GM10266 (cell line): ENCODE measurements around the gene FAM32A.

Experiments
- DNase-seq: peaks from one replicate; pipeline ENCODE4 v3.0.0; 2012; ENCODE audit errors: extremely low spot score
- CTCF ChIP-seq: IDR thresholded peaks from 2 replicates; pipeline ENCODE4 v1.5.1; 2012; ENCODE audit warnings: mild to moderate bottlenecking, low read depth; ENCODE audit not compliant: control insufficient read depth, insufficient read depth; ENCODE audit errors: missing control alignments

FAM32A gene

GRCh38 chr19:16225279-16226183 is 40.3 kb downstream of the FAM32A start:
- TF ChIP-seq CTCF = no peak
- DNase-seq = no peak

GRCh38 chr19:16226184-16226591 is 41.0 kb downstream of the FAM32A start:
- DNase-seq = no peak

DNA sequence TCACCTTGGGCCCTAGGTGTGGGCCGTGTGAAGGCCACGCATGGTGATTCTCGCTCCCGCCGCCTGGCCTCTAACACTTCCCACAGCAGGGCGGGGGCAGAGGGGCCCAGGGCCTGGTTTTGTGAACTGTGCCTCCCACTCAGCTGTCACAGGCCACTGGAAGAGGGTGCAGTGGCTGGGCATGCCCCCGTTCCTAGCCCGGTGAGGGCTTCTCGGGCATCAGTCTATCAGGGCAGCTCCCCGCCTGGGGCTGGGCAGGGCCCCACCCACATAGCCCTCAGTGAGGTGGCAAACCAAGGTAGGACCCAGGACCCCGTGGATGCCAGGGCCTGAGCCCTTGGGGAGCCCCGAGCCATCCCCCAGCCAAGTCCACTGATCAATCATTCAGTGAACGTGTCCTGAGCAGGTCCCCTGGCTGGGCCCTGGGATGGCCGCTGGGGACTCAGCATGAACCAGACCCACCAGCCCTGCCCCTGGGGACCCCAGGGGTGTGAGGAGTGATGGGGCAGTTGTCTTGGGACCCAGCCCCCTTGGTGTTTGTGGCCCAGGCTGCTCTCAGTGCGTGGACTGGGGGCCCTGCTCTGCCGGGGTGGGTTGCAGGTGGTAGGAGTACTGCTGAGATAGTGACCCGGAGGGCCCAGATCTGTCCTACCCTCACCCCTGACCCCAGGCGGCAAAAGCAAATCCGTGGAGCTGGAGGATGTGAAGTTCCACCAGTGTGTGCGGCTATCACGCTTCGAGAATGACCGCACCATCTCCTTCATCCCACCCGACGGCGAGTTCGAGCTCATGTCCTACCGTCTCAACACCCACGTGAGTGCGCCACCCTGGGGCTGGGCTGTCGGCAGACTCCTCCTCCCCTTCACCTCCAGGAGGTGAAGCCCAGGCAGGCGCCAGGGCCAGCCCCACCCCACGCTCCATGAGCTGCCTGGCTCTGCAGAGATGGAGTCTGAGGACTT is 41.9 kb downstream of the FAM32A start:
- no peak for TF ChIP-seq CTCF

More at GRCh38 chr19:16226184-16226591, 41.0 kb downstream of the FAM32A start:
- no peak for TF ChIP-seq CTCF

DNA sequence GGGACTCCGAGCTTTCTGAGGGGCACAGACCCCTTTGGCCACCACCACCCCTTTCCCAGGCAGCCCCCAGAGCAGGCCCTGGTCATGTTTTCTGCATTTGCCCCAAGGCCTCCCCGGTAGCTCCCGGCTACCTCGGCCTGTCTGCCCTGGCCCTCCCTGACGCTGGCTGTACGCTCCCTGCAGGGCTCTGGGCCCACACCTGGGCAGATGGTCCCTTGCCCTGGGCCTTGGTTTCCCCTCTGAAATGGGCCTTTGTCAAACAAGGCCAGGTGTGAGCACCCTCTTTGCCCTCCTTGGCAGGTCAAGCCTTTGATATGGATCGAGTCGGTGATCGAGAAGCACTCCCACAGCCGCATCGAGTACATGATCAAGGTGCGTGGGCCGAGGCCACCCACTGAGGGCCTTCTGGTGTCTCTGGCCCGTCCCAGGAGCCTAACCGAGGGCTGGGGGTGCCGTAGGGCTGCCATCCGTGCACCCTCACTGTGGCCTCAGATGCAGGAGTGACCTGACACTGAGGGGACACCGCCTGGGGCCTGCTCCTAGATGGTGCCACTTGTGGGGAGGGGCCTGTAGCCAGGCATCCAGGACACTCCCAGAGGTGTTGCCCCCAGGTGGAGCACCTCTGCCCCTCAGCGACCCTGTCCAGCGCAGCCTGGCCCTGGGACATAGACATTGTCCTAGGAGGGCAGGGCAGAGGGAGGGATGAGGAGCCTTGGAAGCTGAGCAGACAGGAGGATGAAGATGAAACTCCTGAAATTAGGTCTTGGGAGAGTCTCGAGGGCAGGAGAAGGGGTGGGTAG is 42.8 kb downstream of the FAM32A start:
- DNase-seq = no peak

More for the DNA sequence above, 41.9 kb downstream of the FAM32A start:
- DNase-seq = no peak

DNA sequence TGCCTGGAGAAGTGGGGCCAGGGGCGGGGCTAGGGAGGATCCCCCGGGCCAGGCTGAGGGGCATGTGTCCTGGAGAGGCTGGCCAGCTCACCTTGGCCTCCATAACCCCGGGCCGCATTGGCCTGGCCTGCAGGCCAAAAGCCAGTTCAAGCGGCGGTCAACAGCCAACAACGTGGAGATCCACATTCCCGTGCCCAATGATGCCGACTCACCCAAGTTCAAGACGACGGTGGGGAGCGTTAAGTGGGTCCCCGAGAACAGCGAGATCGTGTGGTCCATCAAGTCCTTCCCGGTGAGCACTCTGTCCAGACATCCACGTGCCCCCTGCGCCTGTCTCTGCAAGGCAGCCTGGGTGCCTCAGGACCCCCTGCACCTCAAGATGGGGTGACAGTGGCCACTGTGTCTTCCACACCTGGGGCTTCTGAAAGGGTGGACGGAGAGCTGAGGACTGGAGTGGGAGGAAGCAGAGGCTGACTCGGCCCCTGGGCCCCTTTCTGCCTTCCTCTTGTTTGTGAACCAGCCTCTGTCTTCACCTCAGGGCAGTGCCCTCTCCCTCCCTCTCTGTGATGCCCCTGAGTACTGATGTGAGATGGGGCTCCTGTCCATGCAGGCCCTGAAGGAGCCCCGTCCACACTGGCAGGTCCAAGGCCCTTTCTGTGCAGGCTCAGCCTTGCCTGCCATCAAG is 43.6 kb downstream of the FAM32A start:
- TF ChIP-seq CTCF = no peak
- no peak for DNase-seq

More for the DNA sequence above, 42.8 kb downstream of the FAM32A start:
- no peak for TF ChIP-seq CTCF

- TF ChIP-seq CTCF = no peak
- no peak for DNase-seq
Observed at GRCh38 chr19:16229322-16229641, 44.1 kb downstream of the FAM32A start.
